OCI-LY3 (cell line): ENCODE results near the gene SYT2.

Experiments
- CTCF ChIP-seq: fragments of 200-600, 300-600 bp; sonication (generic); IDR thresholded peaks from 2 replicates; pipeline ENCODE4 v1.5.1; 2014; ENCODE audit warnings: antibody characterized with exemption, low read length, low read depth
- EZH2phosphoT487 ChIP-seq: fragments of 200-600 bp; shearing (Covaris generic); IDR thresholded peaks from 2 replicates; pipeline ENCODE4 v1.6.1; 2018; ENCODE audit warnings: antibody characterized with exemption, mixed run types, low read depth

- no peak for TF ChIP-seq CTCF
- TF ChIP-seq EZH2phosphoT487: no peak
Observed at GRCh38 chr1:202663131-202663530, 47.1 kb downstream of the SYT2 start.
